Activated naive CD4-positive, alpha-beta T cell treated with anti-CD3 and anti-CD28 coated beads, Interleukin-2, amount 50 U/mL, for 24 hours (primary cell): ENCODE results near the gene SEC24C.

Source experiments
- H3K27ac Mint-ChIP-seq: one replicate; pipeline ENCODE4 v1.8.0; 2021; ENCODE audit warnings: mild to moderate bottlenecking, mixed read lengths
- H3K27me3 Mint-ChIP-seq: one replicate; pipeline ENCODE4 v1.8.0; 2021; ENCODE audit warnings: mixed read lengths
- H3K36me3 Mint-ChIP-seq: one replicate; pipeline ENCODE4 v1.8.0; 2021; ENCODE audit warnings: mixed read lengths
- H3K4me1 Mint-ChIP-seq: one replicate; pipeline ENCODE4 v1.8.0; 2021; ENCODE audit warnings: mixed read lengths
- H3K4me3 Mint-ChIP-seq: one replicate; pipeline ENCODE4 v1.8.0; 2021; ENCODE audit warnings: mild to moderate bottlenecking, mixed read lengths
- H3K9me3 Mint-ChIP-seq: one replicate; pipeline ENCODE4 v1.8.0; 2021; ENCODE audit warnings: mixed read lengths

The SEC24C gene

DNA sequence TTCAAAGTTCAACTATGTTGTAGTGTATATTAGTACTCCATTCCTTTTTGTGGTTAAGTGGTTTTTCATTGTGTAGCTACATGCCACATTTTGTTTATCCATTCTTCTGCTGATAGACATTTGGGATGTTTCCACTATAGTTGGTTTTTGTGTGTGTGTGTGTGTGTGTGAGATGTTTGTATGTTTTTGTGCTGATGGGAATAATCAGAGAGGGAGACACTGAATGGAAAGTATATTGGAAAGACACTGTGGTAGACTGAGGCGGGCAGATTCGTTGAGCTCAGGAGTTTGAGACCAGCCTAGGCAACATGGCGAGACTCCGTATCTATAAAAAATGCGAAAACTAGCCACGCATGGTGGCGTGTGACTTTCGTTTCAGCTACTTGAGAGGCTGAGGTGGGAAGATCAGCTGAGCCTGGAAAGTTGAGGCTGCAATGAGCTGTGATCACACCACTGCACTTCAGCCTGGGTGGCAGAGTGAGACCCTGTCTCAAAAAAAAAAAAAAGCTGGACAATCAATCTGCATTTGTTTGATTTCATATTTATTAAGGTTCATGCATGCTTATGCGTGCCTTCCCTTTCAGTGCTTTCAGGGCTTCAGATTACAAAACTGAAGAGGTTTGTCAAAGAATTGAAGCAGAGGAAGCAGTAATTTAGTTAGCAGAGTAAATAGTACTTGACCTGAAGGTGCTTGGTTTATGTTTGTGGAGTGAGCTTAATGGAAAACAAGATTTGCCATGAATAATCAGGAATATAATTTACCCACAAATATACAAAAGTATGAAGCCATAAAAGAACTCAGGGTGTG lies 14.7 kb downstream of the SEC24C start:
- H3K27ac Mint-ChIP-seq, result peak overlapping the region; percentile 41
- peaks cover 15% of the 10 kb centered on the region for H3K36me3 Mint-ChIP-seq
- no peaks in the 10 kb centered on the region for H3K27me3 Mint-ChIP-seq
- H3K4me3 Mint-ChIP-seq, result peak overlapping the region; percentile 16
- no peaks in the 10 kb centered on the region for H3K9me3 Mint-ChIP-seq
- peaks cover 43% of the 10 kb centered on the region for H3K4me1 Mint-ChIP-seq

DNA sequence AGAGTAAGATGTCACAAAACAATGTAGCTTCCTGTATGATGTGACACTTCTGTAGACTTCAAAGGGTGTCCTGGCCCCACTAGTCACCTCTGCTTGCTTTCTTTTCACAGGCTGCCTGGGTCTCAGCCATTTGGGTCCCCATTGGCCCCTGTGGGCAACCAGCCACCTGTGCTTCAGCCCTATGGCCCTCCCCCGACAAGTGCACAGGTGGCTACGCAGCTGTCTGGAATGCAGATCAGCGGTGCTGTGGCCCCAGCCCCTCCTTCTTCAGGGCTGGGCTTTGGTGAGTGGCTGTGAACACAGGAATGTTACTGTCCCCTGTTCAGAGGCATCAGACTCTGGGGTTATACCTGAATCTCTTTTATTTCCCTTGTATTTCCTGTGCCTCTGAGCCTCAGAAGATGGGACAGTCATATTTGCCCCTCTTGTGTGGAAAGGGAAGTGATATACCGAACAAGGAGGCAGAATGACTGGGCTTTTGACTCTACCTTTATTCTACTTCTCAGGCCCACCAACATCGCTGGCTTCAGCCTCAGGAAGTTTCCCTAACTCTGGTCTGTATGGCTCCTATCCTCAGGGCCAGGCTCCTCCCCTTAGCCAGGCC lies 15.4 kb downstream of the SEC24C start:
- H3K27ac Mint-ChIP-seq, result peak overlapping the region; percentile 41
- H3K4me3 Mint-ChIP-seq, result peak overlapping the region; percentile 55
- H3K27me3 Mint-ChIP-seq, result no peaks in the 10 kb centered on the region

GRCh38 chr10:73761781-73762180 lies 17.6 kb downstream of the SEC24C start:
- no peak overlapping the region for H3K27ac Mint-ChIP-seq
- peaks cover 42% of the 10 kb centered on the region for H3K4me1 Mint-ChIP-seq
- H3K27me3 Mint-ChIP-seq, result no peaks in the 10 kb centered on the region
- H3K4me3 Mint-ChIP-seq, result no peak overlapping the region
- H3K9me3 Mint-ChIP-seq, result no peaks in the 10 kb centered on the region
- peaks cover 25% of the 10 kb centered on the region for H3K36me3 Mint-ChIP-seq

More for the DNA sequence above, 15.4 kb downstream of the SEC24C start:
- Mint-ChIP-seq H3K9me3 (no peaks in the 10 kb centered on the region), H3K36me3 (peaks cover 16% of the 10 kb centered on the region), H3K4me1 (peaks cover 43% of the 10 kb centered on the region)

- H3K4me1 Mint-ChIP-seq, result peaks cover 39% of the 10 kb centered on the region
- H3K27me3 Mint-ChIP-seq, result no peaks in the 10 kb centered on the region
- no peaks in the 10 kb centered on the region for H3K9me3 Mint-ChIP-seq
- peak overlapping the region; percentile 38 for H3K27ac Mint-ChIP-seq
- H3K4me3 Mint-ChIP-seq, result no peak overlapping the region
- H3K36me3 Mint-ChIP-seq, result peaks cover 26% of the 10 kb centered on the region
These were observed 18.7 kb downstream of the SEC24C start for GRCh38 chr10:73762915-73763314.

GRCh38 chr10:73763343-73763742 lies 19.2 kb downstream of the SEC24C start:
- H3K4me1 Mint-ChIP-seq, result peaks cover 35% of the 10 kb centered on the region
- peaks cover 26% of the 10 kb centered on the region for H3K36me3 Mint-ChIP-seq
- H3K27ac Mint-ChIP-seq, result no peak overlapping the region
- no peaks in the 10 kb centered on the region for H3K27me3 Mint-ChIP-seq
- no peak overlapping the region for H3K4me3 Mint-ChIP-seq
- no peaks in the 10 kb centered on the region for H3K9me3 Mint-ChIP-seq

GRCh38 chr10:73765066-73765465 lies 20.9 kb downstream of the SEC24C start:
- Mint-ChIP-seq H3K4me1 (peaks cover 33% of the 10 kb centered on the region), H3K9me3 (no peaks in the 10 kb centered on the region), H3K27ac (peak overlapping the region; percentile 57), H3K36me3 (peaks cover 28% of the 10 kb centered on the region), H3K4me3 (no peak overlapping the region), H3K27me3 (no peaks in the 10 kb centered on the region)

- Mint-ChIP-seq H3K4me1 (peaks cover 42% of the 10 kb centered on the region), H3K27ac (peak overlapping the region; percentile 12), H3K36me3 (peaks cover 28% of the 10 kb centered on the region), H3K27me3 (no peaks in the 10 kb centered on the region), H3K9me3 (no peaks in the 10 kb centered on the region), H3K4me3 (no peak overlapping the region)
These were observed 24.7 kb downstream of the SEC24C start for GRCh38 chr10:73768881-73769280.

DNA sequence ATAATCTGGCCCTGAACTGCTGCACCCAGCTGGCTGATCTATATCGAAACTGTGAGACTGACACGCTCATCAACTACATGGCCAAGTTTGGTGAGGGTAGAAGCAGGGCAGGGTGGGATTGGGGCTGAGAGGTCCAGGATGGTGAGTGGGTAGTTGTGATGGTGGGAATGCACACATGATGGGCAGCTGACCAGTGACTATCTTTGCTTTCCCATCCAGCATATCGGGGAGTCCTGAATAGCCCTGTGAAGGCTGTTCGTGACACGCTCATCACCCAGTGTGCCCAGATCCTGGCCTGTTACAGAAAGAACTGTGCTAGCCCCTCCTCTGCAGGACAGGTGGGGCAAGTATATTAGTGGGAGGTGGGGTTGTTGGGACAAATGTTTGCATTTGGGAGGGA lies 25.2 kb downstream of the SEC24C start:
- no peaks in the 10 kb centered on the region for H3K27me3 Mint-ChIP-seq
- H3K27ac Mint-ChIP-seq, result no peak overlapping the region
- H3K4me1 Mint-ChIP-seq, result peaks cover 47% of the 10 kb centered on the region
- H3K4me3 Mint-ChIP-seq, result no peak overlapping the region
- H3K9me3 Mint-ChIP-seq, result no peaks in the 10 kb centered on the region
- peaks cover 26% of the 10 kb centered on the region for H3K36me3 Mint-ChIP-seq

DNA sequence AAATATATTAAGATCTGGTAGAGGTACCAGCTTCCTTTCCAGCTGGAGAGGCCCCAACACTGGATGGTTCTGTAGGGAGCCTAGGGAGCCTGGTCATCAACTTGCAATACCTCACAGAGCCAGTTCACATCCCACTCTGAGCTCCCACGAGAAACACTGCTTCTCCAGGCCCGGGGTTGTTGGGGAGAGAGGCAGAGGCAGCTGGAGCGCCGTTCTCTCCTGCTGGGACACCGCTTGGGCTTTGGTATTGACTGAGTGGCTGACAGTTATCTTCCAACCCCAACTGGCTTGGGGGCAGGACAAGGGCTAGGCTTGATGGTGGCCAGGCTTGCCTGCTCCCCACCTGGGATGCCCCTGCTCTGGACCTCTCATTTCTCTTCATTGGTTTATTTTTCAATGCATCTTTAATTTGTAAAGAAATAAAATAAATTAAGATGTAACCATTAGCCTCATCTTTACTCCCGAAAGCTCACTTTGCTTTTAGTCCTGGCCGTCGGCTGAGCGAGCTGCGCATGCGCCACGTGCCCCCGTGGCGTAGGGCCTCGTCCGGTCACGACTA lies 27.6 kb downstream of the SEC24C start:
- peak overlapping the region; percentile 94 for H3K4me3 Mint-ChIP-seq
- H3K27ac Mint-ChIP-seq, result peak overlapping the region; percentile 75
- peaks cover 18% of the 10 kb centered on the region for H3K36me3 Mint-ChIP-seq
- H3K27me3 Mint-ChIP-seq, result no peaks in the 10 kb centered on the region
- peaks cover 57% of the 10 kb centered on the region for H3K4me1 Mint-ChIP-seq
- no peaks in the 10 kb centered on the region for H3K9me3 Mint-ChIP-seq

DNA sequence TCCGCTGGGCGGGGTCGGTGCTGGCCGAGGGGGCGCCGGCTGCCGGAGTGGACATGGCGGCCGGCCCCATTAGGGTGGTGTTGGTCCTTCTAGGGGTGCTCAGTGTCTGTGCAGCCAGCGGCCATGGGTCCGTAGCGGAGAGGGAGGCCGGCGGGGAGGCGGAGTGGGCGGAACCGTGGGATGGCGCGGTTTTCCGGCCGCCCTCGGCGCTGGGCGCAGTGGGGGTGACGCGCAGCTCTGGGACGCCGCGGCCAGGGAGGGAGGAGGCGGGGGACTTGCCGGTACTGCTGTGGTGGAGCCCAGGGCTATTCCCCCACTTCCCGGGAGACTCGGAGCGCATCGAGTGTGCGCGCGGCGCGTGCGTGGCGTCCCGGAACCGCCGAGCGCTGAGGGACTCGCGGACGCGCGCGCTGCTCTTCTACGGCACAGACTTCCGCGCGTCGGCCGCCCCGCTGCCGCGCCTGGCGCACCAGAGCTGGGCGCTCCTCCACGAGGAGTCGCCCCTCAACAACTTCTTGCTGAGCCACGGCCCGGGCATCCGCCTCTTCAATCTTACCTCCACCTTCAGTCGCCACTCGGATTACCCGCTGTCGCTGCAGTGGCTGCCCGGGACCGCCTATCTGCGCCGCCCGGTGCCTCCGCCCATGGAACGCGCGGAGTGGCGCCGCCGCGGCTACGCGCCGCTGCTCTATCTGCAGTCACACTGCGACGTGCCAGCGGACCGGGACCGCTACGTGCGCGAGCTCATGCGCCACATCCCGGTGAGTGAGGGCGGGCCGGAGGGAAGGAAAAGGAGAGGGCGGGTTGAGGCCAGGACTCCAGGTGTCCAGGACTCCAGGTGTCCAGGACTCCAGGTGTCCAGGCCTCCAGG lies 28.3 kb downstream of the SEC24C start:
- no peaks in the 10 kb centered on the region for H3K9me3 Mint-ChIP-seq
- H3K36me3 Mint-ChIP-seq, result peaks cover 16% of the 10 kb centered on the region
- no peaks in the 10 kb centered on the region for H3K27me3 Mint-ChIP-seq
- peaks cover 61% of the 10 kb centered on the region for H3K4me1 Mint-ChIP-seq
- peak overlapping the region; percentile 75 for H3K27ac Mint-ChIP-seq
- peak overlapping the region; percentile 94 for H3K4me3 Mint-ChIP-seq

GRCh38 chr10:73773152-73773879 lies 29.1 kb downstream of the SEC24C start:
- no peaks in the 10 kb centered on the region for H3K9me3 Mint-ChIP-seq
- peak overlapping the region; percentile 89 for H3K27ac Mint-ChIP-seq
- H3K27me3 Mint-ChIP-seq, result no peaks in the 10 kb centered on the region
- H3K4me1 Mint-ChIP-seq, result peaks cover 61% of the 10 kb centered on the region
- H3K4me3 Mint-ChIP-seq, result peak overlapping the region; percentile 94
- H3K36me3 Mint-ChIP-seq, result peaks cover 16% of the 10 kb centered on the region

- no peak overlapping the region for H3K27ac Mint-ChIP-seq
- H3K27me3 Mint-ChIP-seq, result no peaks in the 10 kb centered on the region
- peaks cover 52% of the 10 kb centered on the region for H3K4me1 Mint-ChIP-seq
- no peaks in the 10 kb centered on the region for H3K9me3 Mint-ChIP-seq
- peaks cover 14% of the 10 kb centered on the region for H3K36me3 Mint-ChIP-seq
- peak overlapping the region; percentile 94 for H3K4me3 Mint-ChIP-seq
These were observed 30.5 kb downstream of the SEC24C start for GRCh38 chr10:73774637-73775036.

DNA sequence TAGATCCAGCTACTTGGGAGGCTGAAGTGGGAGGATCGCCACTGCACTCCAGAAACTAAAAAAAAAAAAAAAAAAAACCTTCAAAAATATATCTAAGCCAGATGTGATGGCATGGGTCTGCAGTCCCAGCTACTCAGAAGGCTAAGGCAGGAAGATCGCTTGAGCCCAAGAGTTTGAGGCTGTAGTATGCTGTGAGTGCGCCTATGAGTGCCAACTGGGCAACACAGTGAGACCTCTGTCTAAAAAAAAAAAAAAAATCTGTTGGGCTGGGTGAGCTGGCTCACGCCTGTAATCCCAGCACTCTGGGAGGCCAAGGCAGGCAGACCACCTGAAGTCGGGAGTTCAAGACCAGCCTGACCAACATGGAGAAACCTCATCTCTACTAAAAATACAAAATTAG lies 34.8 kb downstream of the SEC24C start:
- Mint-ChIP-seq H3K27me3 (no peaks in the 10 kb centered on the region), H3K36me3 (peaks cover 13% of the 10 kb centered on the region), H3K4me1 (peaks cover 59% of the 10 kb centered on the region), H3K4me3 (no peak overlapping the region), H3K27ac (no peak overlapping the region), H3K9me3 (no peaks in the 10 kb centered on the region)

DNA sequence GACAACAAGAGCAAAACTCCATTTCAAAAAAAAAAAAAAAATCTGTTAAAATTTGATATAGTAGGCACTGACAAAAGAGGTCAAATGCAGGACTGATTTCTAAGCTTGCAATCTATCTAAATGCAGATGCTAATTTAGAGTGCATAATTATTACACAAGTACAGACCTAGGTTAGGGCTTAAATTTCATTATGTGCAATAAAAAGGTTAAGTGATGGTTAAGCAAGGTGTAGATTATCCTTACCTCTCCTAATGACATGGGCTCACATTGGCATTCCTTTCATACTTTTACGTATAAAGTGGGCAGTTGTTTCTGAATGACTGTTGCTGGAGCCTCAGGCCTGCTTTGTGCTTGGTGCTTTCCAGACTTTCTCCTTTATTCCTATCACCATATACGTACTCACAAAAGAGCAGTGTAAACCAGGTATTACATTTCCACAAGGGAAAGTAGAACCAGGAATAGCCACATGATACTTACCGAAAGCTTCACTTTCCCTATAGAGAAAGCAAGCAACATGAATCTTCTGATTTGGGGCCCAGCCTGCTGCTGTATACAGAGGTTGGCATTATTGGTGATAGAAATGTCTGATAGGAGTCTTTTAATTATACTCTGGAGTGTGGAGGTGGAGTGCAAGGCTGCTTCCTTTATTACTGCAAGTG lies 35.5 kb downstream of the SEC24C start:
- Mint-ChIP-seq H3K9me3 (no peaks in the 10 kb centered on the region), H3K27me3 (no peaks in the 10 kb centered on the region), H3K36me3 (peaks cover 13% of the 10 kb centered on the region), H3K4me1 (peaks cover 52% of the 10 kb centered on the region), H3K27ac (peak overlapping the region; percentile 37), H3K4me3 (peak overlapping the region; percentile 76)
